ENCODE results near the gene GCN1. TPM values are rescaled to one million over a fixed set of nuclear protein-coding genes. Genes with fewer than 3 reads are reported as not detected.

The GCN1 gene
- total RNA-seq, 1 experiment from 2014 or later = 47.4 TPM

DNA sequence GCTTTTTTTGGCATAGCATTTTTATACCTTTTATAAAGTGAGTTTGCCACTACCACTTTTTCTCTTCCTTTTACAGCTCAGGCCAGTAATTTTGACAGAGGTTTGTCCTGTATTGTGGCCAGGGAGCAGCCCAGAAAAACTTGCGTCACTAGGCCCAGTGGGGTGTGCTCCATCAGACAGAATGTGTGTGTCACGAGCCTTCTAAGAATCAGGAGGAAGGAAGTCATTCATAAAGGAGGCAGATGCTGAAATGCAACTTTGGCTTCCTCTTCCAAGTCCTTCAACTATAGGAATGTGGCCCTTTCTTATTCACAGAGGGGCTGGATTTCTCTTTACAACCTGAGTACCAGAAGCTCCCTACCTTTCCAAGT, 67.9 kb downstream of the GCN1 start:
- H3K4me3 ChIP-seq = no peak overlapping the region
- H3K27me3 ChIP-seq (replicated peaks) = no peaks in the 10 kb centered on the region
- H3K36me3 ChIP-seq = peaks cover 58% of the 10 kb centered on the region
- no peak for DNase-seq (ENCODE audit: low read depth in 1 of 2, low spot score in 2 of 2)
- no peaks in the 10 kb centered on the region for H3K4me1 ChIP-seq (replicated peaks)
- no peaks in the 10 kb centered on the region for H3K9me3 ChIP-seq (replicated peaks)
- no peak overlapping the region for H3K27ac ChIP-seq

GRCh38 chr12:120125792-120126634, 68.5 kb downstream of the GCN1 start:
- H3K27ac ChIP-seq = no peak overlapping the region

DNA sequence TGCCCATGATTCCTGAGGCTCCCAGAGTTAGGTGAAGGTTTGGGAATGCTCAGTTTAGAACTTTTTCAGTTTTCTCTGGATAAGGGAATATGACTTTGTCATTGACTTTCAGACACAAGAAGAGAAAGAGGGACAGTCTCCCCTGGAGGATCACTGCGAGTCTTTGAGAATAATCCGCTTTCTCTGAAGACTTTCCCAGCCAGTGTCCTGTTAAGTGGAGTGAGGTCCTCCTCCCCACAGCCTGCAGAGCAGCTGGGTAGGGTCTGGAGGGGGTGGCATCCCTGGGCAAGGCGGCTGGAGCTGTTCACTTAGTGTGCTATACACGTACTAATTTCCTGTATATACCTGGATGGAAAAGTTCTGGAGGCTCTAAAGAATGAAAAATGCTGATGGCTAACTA, 69.5 kb downstream of the GCN1 start:
- H3K27ac ChIP-seq = no peak overlapping the region
- H3K9me3 ChIP-seq (replicated peaks) = no peaks in the 10 kb centered on the region
- peaks cover 42% of the 10 kb centered on the region for H3K36me3 ChIP-seq
- H3K4me3 ChIP-seq = no peak overlapping the region
- no peak for DNase-seq (ENCODE audit: low read depth in 1 of 2, low spot score in 2 of 2)
- no peaks in the 10 kb centered on the region for H3K27me3 ChIP-seq (replicated peaks)
- peaks cover 2% of the 10 kb centered on the region for H3K4me1 ChIP-seq (replicated peaks)

More at GRCh38 chr12:120125792-120126634, 68.5 kb downstream of the GCN1 start:
- H3K4me1 ChIP-seq (replicated peaks) = no peaks in the 10 kb centered on the region; the same call in 1 of the 2 replicates
- no peak for DNase-seq (ENCODE audit: low read depth in 1 of 2, low spot score in 2 of 2)
- H3K27me3 ChIP-seq (replicated peaks) = no peaks in the 10 kb centered on the region
- H3K36me3 ChIP-seq = peaks cover 52% of the 10 kb centered on the region
- no peaks in the 10 kb centered on the region for H3K9me3 ChIP-seq (replicated peaks)
- H3K4me3 ChIP-seq = no peak overlapping the region

DNA sequence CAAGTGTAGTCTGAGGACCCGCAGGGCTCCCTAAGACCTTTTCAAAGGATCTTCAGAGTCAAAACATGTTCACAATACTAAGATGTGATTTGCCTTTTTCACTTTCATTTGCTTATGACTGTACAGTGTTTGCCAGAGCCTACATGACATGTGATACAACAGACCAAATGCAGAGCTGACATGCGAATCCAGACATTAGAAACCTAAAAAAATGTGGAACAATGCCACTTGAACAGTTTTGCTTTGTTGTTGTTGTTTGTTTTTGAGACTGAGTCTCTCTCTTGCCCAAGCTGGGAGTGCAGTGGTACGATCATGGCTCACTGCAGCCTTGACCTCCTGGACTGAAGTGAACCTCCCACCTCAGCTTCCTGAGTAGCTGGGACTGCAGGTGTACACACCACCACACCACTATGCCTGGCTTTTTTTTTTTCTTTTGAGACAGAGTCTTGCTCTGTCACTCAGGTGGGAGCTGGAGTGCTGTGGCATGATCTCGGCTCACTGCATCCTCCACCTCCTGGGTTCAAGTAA, 72.7 kb downstream of the GCN1 start:
- H3K9me3 ChIP-seq (replicated peaks) = no peaks in the 10 kb centered on the region
- no peak overlapping the region for H3K4me3 ChIP-seq
- H3K36me3 ChIP-seq = peaks cover 18% of the 10 kb centered on the region
- H3K27me3 ChIP-seq (replicated peaks) = no peaks in the 10 kb centered on the region
- DNase-seq (ENCODE audit: low read depth in 1 of 2, low spot score in 2 of 2) = no peak
- no peak overlapping the region for H3K27ac ChIP-seq
- H3K4me1 ChIP-seq (replicated peaks) = peaks cover 24% of the 10 kb centered on the region

- peaks cover 14% of the 10 kb centered on the region for H3K36me3 ChIP-seq
- no peak overlapping the region for H3K4me3 ChIP-seq
- no peak for DNase-seq (ENCODE audit: low read depth in 1 of 2, low spot score in 2 of 2)
- no peaks in the 10 kb centered on the region for H3K27me3 ChIP-seq (replicated peaks)
- peaks cover 24% of the 10 kb centered on the region for H3K4me1 ChIP-seq (replicated peaks)
- no peak overlapping the region for H3K27ac ChIP-seq
- no peaks in the 10 kb centered on the region for H3K9me3 ChIP-seq (replicated peaks)
Measured at GRCh38 chr12:120121343-120121742, 73.2 kb downstream of the GCN1 start.

DNA sequence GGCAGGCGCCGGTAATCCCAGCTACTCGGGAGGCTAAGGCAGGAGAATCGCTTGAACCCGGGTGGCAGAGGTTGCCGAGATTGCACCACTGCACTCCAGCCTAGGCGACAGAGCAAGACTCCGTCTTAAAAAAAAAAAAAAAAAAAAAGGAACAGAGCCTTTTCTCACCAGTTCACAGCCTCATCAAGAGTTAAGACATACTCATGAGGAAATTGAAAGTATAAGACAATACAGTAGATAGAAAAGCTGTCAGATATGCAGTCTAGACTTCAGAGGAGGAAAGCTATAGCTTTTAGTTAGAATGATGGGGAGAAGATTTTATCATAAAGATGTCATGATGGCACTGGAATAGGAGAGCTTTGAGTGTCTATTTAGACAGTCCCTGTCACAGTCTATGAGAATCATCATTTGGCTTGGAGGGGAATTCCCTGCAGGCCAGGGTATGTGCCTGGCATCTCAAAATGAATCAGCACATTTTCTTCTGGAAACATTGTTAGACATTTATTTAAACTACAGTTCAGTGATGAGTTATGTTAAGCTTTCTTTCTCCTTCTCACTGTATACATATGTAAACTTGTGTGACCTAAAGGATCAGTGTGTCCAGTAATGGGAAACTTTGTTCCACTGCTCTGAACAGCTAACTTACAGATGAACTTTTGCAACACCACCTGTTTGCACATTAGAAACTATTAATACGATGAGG, 75.1 kb downstream of the GCN1 start:
- peak overlapping the region; percentile 54 for H3K27ac ChIP-seq
- H3K9me3 ChIP-seq (replicated peaks) = no peaks in the 10 kb centered on the region
- peaks cover 24% of the 10 kb centered on the region for H3K36me3 ChIP-seq
- peaks cover 32% of the 10 kb centered on the region for H3K4me1 ChIP-seq (replicated peaks)
- no peak overlapping the region for H3K4me3 ChIP-seq
- no peaks in the 10 kb centered on the region for H3K27me3 ChIP-seq (replicated peaks)
- DNase-seq (ENCODE audit: low read depth in 1 of 2, low spot score in 2 of 2) = peak in 1 of 2 experiments; percentile 58

DNA sequence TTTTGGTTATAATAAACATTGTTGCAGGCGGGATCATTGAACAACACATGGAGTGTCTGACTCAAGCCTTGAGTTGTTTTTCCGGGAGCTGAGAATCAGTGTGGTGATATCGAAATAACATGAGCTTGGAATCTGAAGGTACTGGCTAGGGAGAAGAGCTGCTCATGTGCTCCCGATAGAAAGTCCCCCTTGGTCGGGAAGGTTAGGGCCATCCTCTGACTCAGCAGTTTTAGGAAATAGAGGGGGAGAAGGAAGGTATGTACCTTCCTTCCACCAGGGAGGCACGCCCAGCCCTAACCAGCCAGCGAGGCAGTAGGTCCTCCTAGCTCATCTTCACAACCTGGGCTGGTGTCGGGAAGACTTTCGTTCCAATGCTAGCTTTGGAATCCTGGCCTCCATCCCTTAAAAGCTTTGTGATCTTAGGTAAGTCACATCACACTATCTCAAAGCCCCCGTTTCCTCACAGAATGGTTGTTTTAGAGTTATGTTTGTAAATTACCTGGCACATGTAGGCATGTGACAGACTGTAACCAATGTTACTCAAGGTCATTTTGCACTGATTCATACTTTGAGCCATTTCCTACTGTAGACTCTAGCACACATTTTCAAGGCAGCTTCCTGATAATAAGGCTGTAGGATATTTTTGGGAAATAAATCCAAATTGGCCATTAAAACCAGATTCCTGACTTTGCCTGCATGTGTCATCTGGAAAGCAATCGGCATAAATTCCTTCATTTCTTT, 76.0 kb downstream of the GCN1 start:
- H3K27ac ChIP-seq = peak overlapping the region; percentile 54
- DNase-seq (ENCODE audit: low read depth in 1 of 2, low spot score in 2 of 2) = peak in 1 of 2 experiments; percentile 30
- H3K4me3 ChIP-seq = peak overlapping the region; percentile 73
- no peaks in the 10 kb centered on the region for H3K27me3 ChIP-seq (replicated peaks)
- peaks cover 32% of the 10 kb centered on the region for H3K4me1 ChIP-seq (replicated peaks)
- H3K9me3 ChIP-seq (replicated peaks) = no peaks in the 10 kb centered on the region
- H3K36me3 ChIP-seq = peaks cover 31% of the 10 kb centered on the region

- Histone ChIP-seq H3K36me3 (peaks cover 31% of the 10 kb centered on the region), H3K27ac (peak overlapping the region; percentile 54; the same call in 1 of the 2 replicates), H3K27me3 (replicated peaks) (no peaks in the 10 kb centered on the region), H3K4me3 (peak overlapping the region; percentile 73), H3K4me1 (replicated peaks) (peaks cover 32% of the 10 kb centered on the region), H3K9me3 (replicated peaks) (no peaks in the 10 kb centered on the region)
- peak in 1 of 2 experiments; percentile 21 for DNase-seq (ENCODE audit: low read depth in 1 of 2, low spot score in 2 of 2)
Measured at GRCh38 chr12:120117961-120118320, 76.6 kb downstream of the GCN1 start.

- H3K4me1 ChIP-seq (replicated peaks) = peaks cover 32% of the 10 kb centered on the region
- no peaks in the 10 kb centered on the region for H3K9me3 ChIP-seq (replicated peaks)
- H3K4me3 ChIP-seq = peak overlapping the region; percentile 73
- peak; percentile 92 to 96 for DNase-seq (ENCODE audit: low read depth in 1 of 2, low spot score in 2 of 2)
- no peaks in the 10 kb centered on the region for H3K27me3 ChIP-seq (replicated peaks)
- peaks cover 31% of the 10 kb centered on the region for H3K36me3 ChIP-seq
- peak overlapping the region; percentile 53 for H3K27ac ChIP-seq
Measured at GRCh38 chr12:120116792-120117651, 77.5 kb downstream of the GCN1 start.

- Histone ChIP-seq H3K27ac (peak within 1 kb of the TSS; percentile 53), H3K4me3 (peak within 1 kb of the TSS; percentile 73), H3K4me1 (replicated peaks) (peaks cover 32% of the 10 kb centered on the region), H3K36me3 (peaks cover 31% of the 10 kb centered on the region), H3K27me3 (replicated peaks) (no peaks in the 10 kb centered on the region), H3K9me3 (replicated peaks) (no peaks in the 10 kb centered on the region)
- no peak for DNase-seq (ENCODE audit: low read depth in 1 of 2, low spot score in 2 of 2)
Measured at GRCh38 chr12:120116441-120116791, 78.1 kb downstream of the GCN1 start, which contains the start of gene RAB35. RAB35 (minus strand) TSS chr12:120116753; CDS start chr12:120116650, 103 bp downstream.

DNA sequence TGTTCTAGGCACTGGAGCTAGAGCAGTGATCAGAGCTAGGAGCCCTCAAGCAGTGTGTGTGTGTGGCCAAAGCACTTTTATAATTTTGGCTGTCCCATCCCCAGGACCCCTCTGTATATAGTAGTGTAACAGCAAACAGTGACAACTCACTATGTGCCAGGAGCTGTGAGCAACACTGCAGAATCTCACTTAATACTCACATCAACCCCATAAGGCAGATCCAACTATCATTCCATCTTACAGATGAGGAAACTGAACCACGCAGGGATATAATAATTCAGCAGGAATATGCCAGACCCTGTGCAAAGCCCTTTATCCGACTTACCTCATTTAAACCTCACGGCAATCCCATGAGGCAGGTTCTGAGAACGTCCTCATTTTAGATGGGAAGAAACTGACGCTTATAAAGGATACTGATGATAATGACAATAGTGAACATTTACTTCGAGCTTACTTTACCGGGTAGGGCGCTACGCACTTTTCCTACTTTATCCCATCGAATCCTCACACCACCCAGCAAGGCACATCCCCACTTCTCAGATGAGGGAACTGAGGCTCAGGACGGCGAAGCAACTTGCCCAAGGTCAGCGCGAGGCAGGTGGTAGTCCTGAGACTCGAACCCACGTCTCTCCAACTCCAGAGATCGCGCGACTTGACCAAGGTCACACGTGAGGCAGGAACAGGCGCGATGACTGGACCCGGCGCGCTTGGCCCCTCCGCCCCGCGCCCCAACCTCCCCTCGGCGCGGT, 78.6 kb downstream of the GCN1 start:
- H3K27ac ChIP-seq = no peak overlapping the region
- H3K9me3 ChIP-seq (replicated peaks) = no peaks in the 10 kb centered on the region
- peaks cover 31% of the 10 kb centered on the region for H3K36me3 ChIP-seq
- peak overlapping the region; percentile 73 for H3K4me3 ChIP-seq
- peaks cover 32% of the 10 kb centered on the region for H3K4me1 ChIP-seq (replicated peaks)
- H3K27me3 ChIP-seq (replicated peaks) = no peaks in the 10 kb centered on the region
- DNase-seq (ENCODE audit: low read depth in 1 of 2, low spot score in 2 of 2) = peak in 1 of 2 experiments; percentile 57

DNA sequence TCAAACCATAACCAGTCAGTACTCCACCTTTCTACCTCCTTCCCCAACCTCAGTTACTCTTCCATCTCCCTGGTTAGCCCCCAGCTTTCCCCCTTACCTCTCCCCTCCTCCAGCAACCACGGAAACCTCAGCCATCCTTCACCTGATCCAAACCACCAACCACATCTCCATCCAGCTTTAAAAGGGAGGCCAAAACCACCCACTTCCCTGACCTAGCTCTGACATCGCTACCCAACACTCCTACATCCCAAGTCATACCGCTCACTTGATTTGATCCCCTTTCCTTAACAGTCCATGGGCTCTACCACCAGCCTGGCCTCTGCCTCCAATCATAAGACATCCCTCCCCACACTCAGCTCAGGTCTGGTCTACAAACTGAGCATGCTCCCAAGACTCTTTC, 79.4 kb downstream of the GCN1 start:
- no peak for DNase-seq (ENCODE audit: low read depth in 1 of 2, low spot score in 2 of 2)

More for the DNA sequence above, 79.4 kb downstream of the GCN1 start:
- Histone ChIP-seq H3K4me3 (peak overlapping the region; percentile 73; the same call in 1 of the 2 replicates), H3K27ac (no peak overlapping the region), H3K27me3 (replicated peaks) (no peaks in the 10 kb centered on the region), H3K36me3 (peaks cover 31% of the 10 kb centered on the region), H3K4me1 (replicated peaks) (peaks cover 31% of the 10 kb centered on the region), H3K9me3 (replicated peaks) (no peaks in the 10 kb centered on the region)
